LNCaP clone FGC (cell line): ENCODE measurements around the gene SULT1B1.

Experiments
- DNase-seq: peaks from one replicate; pipeline ENCODE4 v3.0.0-alpha.2; 2011; ENCODE audit warnings: low read depth
- H3K4me3 ChIP-seq: 2 replicates; pipeline ENCODE4 v1.5.1; 2011; ENCODE audit warnings: mild to moderate bottlenecking, low read depth, low read length, control low read depth
- CTCF ChIP-seq: IDR thresholded peaks from 2 replicates; pipeline ENCODE4 v1.5.1; 2012; ENCODE audit warnings: mild to moderate bottlenecking; ENCODE audit not compliant: control insufficient read depth, insufficient read depth; ENCODE audit errors: extremely low read depth

Gene SULT1B1

GRCh38 chr4:69765751-69766150, 5.3 kb upstream of the SULT1B1 start:
- no peak for TF ChIP-seq CTCF
- no peak for DNase-seq
- H3K4me3 ChIP-seq, result no peak overlapping the region

GRCh38 chr4:69764311-69764710, 3.9 kb upstream of the SULT1B1 start:
- no peak for TF ChIP-seq CTCF
- no peak overlapping the region for H3K4me3 ChIP-seq
- DNase-seq, result no peak

- no peak for DNase-seq
- no peak for TF ChIP-seq CTCF
- no peak overlapping the region for H3K4me3 ChIP-seq
Measured at GRCh38 chr4:69763233-69763632, 2.8 kb upstream of the SULT1B1 start.

- no peak overlapping the region for H3K4me3 ChIP-seq
- DNase-seq, result no peak
- TF ChIP-seq CTCF, result no peak
Measured at GRCh38 chr4:69759189-69759604, 1.2 kb downstream of the SULT1B1 start.

- no peak for DNase-seq
- no peak overlapping the region for H3K4me3 ChIP-seq
- TF ChIP-seq CTCF, result no peak
Measured at GRCh38 chr4:69757464-69757863, 3.0 kb downstream of the SULT1B1 start.

GRCh38 chr4:69754926-69755580, 5.4 kb downstream of the SULT1B1 start:
- no peak for DNase-seq
- no peak overlapping the region for H3K4me3 ChIP-seq
- TF ChIP-seq CTCF, result no peak

- H3K4me3 ChIP-seq, result no peak overlapping the region
- no peak for TF ChIP-seq CTCF
- DNase-seq, result no peak
Measured at GRCh38 chr4:69753686-69754085, 6.7 kb downstream of the SULT1B1 start.
